ENCODE data around the gene ETV3L.

Gene ETV3L

DNA sequence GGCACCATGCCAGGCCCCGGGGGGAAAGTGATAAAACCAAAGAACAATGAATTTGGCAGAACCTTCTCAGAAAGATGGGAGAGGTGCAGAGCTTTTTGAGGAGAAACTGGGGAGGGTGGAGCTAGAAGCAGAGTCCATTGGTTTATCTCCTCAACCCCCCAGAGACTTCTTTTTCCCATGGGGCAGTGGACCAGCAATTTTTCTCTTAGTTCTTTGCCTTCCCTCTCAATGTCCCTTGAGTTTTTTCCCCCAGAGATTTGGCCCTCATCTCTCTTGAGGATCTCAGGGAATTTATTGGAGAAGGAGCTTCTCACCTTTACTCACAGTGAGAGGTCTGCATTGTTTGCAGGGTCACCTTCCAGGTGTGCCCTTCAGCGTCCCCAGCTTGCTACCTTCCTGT, 48.8 kb downstream of the ETV3L start:
- Histone ChIP-seq H3K4me3 (ENCODE audit: low read depth in 1 of 2, low read length in 2 of 2) (no peak overlapping the region), H3K79me2 (ENCODE audit: insufficient read depth, low read length) (no peaks in the 10 kb centered on the region), H3K4me2 (ENCODE audit: insufficient read depth, low read length) (no peak overlapping the region), H2AFZ (ENCODE audit: low read depth, low read length) (no peak overlapping the region), H3K36me3 (ENCODE audit: insufficient read depth, low read length) (no peaks in the 10 kb centered on the region), H3K27ac (ENCODE audit: low read length) (no peak overlapping the region), H4K20me1 (ENCODE audit: insufficient read depth, low read length) (no peaks in the 10 kb centered on the region), H3K4me1 (ENCODE audit: insufficient read depth, low read length) (no peaks in the 10 kb centered on the region), H3K9me3 (ENCODE audit: insufficient read depth, low read length, severe bottlenecking) (no peaks in the 10 kb centered on the region), H3K27me3 (ENCODE audit: insufficient read depth, low read length, poor library complexity) (peaks cover 4% of the 10 kb centered on the region), H3K9ac (ENCODE audit: low read depth, low read length) (no peak overlapping the region)
- TF ChIP-seq EZH2 (IDR thresholded peaks at IDR 0.05; ENCODE audit: borderline replicate concordance, low read depth, low read length, severe bottlenecking) = no peak
- TF ChIP-seq, protein P1, sequence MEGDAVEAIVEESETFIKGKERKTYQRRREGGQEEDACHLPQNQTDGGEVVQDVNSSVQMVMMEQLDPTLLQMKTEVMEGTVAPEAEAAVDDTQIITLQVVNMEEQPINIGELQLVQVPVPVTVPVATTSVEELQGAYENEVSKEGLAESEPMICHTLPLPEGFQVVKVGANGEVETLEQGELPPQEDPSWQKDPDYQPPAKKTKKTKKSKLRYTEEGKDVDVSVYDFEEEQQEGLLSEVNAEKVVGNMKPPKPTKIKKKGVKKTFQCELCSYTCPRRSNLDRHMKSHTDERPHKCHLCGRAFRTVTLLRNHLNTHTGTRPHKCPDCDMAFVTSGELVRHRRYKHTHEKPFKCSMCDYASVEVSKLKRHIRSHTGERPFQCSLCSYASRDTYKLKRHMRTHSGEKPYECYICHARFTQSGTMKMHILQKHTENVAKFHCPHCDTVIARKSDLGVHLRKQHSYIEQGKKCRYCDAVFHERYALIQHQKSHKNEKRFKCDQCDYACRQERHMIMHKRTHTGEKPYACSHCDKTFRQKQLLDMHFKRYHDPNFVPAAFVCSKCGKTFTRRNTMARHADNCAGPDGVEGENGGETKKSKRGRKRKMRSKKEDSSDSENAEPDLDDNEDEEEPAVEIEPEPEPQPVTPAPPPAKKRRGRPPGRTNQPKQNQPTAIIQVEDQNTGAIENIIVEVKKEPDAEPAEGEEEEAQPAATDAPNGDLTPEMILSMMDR (IDR thresholded peaks at IDR 0.05; ENCODE audit: borderline replicate concordance, extremely low read depth, low read length, poor library complexity, severe bottlenecking) = no peak
- no peak for DNase-seq
- no peak for ATAC-seq (ENCODE audit: insufficient read depth, low read depth)

DNA sequence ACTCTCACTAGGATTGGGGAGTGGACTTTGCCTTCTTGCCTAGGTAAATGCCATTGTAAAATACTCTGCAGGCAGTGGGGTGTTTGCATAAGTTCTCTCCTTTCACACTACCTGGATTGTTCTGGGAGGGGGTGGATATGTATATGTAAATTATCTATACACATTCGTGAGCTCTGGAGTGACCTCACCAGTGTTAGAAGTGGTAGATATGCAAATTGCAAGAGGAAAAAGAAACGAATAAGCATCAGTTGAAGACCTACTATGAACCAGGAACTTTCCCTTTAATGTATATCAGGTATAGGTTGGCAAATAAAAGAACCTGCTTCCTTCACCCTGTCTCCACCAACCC, 52.6 kb downstream of the ETV3L start:
- no peak overlapping the region for H3K4me2 ChIP-seq (ENCODE audit: insufficient read depth, low read length)
- no peak overlapping the region for H3K27ac ChIP-seq (ENCODE audit: low read length)
- no peak for DNase-seq

DNA sequence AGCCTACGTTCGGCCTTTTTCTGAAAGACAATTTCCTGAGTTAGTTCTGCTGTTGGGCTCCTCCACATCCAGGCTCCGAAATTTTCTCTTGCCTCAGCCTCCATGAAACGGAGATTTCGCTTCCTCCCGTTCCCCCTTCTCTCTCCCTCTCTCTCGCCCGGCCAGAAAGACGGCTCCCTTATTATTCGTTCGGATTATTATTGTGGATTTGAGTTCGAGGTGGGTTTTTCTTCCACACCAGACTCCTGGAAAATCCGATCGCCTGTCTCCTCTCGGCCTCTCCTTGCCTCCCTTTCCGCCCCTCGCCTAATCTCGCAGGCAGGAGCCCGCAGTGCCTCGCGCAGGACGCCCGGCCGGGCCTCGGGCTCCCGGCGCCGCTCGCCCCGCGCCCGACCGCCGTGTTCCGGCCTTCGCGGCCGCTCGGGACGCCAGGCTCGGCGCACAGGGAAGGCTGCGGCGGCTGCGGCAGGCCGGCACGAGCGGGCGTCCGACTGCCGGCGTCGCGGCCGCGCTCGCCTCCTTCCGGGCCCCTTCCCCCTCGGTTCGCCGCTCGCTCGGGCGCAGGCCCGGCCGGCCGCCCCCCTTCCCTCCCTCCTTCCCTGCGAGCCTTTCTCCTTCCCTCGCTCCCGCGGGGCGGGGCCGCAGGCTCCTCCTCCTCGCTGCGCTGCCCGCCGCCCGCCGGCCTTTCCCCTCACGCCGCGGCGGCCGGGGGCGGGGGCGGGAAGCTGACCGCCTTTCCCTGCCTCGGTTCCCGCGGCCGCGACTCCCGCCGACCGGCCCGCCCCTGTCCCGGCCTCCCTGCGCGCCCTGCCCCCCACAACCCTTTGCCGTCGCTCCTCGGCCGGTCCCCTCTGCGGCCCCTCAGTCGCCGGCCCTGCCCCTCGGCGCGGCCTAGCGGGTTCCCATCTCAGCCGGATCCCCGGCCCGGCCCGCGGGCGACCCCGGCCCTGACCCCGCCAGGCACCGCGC, 54.1 kb downstream of the ETV3L start, which contains the start of gene ARHGEF11:
ARHGEF11 (minus strand) TSS at position 493 of the 969 bp plus-strand sequence. CDS start 1,412 bp downstream, outside the sequence.
- peaks cover 10% of the 10 kb centered on the region for H3K27me3 ChIP-seq (ENCODE audit: insufficient read depth, low read length, poor library complexity)
- no peak within 1 kb of the TSS for H3K4me2 ChIP-seq (ENCODE audit: insufficient read depth, low read length)
- H3K79me2 ChIP-seq (ENCODE audit: insufficient read depth, low read length) = no peaks in the 10 kb centered on the region
- no peaks in the 10 kb centered on the region for H4K20me1 ChIP-seq (ENCODE audit: insufficient read depth, low read length)
- ATAC-seq (ENCODE audit: insufficient read depth, low read depth) (no peak), DNase-seq (no peak)
- no peak within 1 kb of the TSS for H3K4me3 ChIP-seq (ENCODE audit: low read depth in 1 of 2, low read length in 2 of 2)
- TF ChIP-seq, protein P1 (IDR thresholded peaks at IDR 0.05; ENCODE audit: borderline replicate concordance, extremely low read depth, low read length, poor library complexity, severe bottlenecking) = no peak
- TF ChIP-seq EZH2 (IDR thresholded peaks at IDR 0.05; ENCODE audit: borderline replicate concordance, low read depth, low read length, severe bottlenecking) = no peak
- no peak within 1 kb of the TSS for H3K27ac ChIP-seq (ENCODE audit: low read length)
- H2AFZ ChIP-seq (ENCODE audit: low read depth, low read length) = no peak within 1 kb of the TSS
- H3K9me3 ChIP-seq (ENCODE audit: insufficient read depth, low read length, severe bottlenecking) = no peaks in the 10 kb centered on the region
- H3K9ac ChIP-seq (ENCODE audit: low read depth, low read length) = no peak within 1 kb of the TSS
- H3K4me1 ChIP-seq (ENCODE audit: insufficient read depth, low read length) = no peaks in the 10 kb centered on the region
- H3K36me3 ChIP-seq (ENCODE audit: insufficient read depth, low read length) = no peaks in the 10 kb centered on the region

More for the DNA sequence above, 52.6 kb downstream of the ETV3L start:
- Histone ChIP-seq H3K36me3 (ENCODE audit: insufficient read depth, low read length) (no peaks in the 10 kb centered on the region), H4K20me1 (ENCODE audit: insufficient read depth, low read length) (no peaks in the 10 kb centered on the region), H3K9ac (ENCODE audit: low read depth, low read length) (no peak overlapping the region), H2AFZ (ENCODE audit: low read depth, low read length) (no peak overlapping the region), H3K4me3 (ENCODE audit: low read depth in 1 of 2, low read length in 2 of 2) (no peak overlapping the region), H3K27me3 (ENCODE audit: insufficient read depth, low read length, poor library complexity) (peaks cover 13% of the 10 kb centered on the region), H3K4me1 (ENCODE audit: insufficient read depth, low read length) (no peaks in the 10 kb centered on the region), H3K9me3 (ENCODE audit: insufficient read depth, low read length, severe bottlenecking) (no peaks in the 10 kb centered on the region), H3K79me2 (ENCODE audit: insufficient read depth, low read length) (no peaks in the 10 kb centered on the region)
- no peak for TF ChIP-seq EZH2 (IDR thresholded peaks at IDR 0.05; ENCODE audit: borderline replicate concordance, low read depth, low read length, severe bottlenecking)
- TF ChIP-seq, protein P1 (IDR thresholded peaks at IDR 0.05; ENCODE audit: borderline replicate concordance, extremely low read depth, low read length, poor library complexity, severe bottlenecking) = no peak
- no peak for ATAC-seq (ENCODE audit: insufficient read depth, low read depth)

Data from DND-41 (cell line).